Activated CD4-positive, alpha-beta T cell treated with anti-CD3 and anti-CD28 coated beads, Interleukin-2, amount 50 U/mL, for 16 hours (primary cell): ENCODE results near the gene ZNF358.
A peak's percentile ranks its signal among the peaks of the same experiment; 100 is the strongest.

Experiments
- DNase-seq: peaks from one replicate; pipeline ENCODE4 v3.0.0-alpha.2; 2020

The ZNF358 gene

DNA sequence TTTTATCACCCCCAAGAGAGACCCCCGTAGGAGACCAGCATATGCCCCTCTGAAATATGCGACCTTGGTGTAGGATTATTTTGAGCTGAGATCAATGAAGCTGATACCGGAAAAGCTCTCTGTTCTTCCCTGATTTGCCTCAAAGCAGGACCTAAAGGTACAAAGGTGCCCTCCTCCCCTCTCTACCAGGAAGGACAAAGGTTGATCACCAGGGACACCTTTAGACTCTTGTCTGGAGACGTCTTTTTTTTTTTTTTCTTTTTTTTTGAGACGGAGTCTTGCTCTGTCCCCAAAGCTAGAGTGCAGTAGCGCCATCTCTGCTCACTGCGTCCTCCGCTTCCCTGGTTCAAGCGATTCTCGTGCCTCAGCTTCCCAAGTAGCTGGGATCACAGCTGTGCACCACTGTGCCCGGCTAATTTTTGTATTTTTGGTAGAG, 26.3 kb upstream of the ZNF358 start:
- DNase-seq: no peak

DNA sequence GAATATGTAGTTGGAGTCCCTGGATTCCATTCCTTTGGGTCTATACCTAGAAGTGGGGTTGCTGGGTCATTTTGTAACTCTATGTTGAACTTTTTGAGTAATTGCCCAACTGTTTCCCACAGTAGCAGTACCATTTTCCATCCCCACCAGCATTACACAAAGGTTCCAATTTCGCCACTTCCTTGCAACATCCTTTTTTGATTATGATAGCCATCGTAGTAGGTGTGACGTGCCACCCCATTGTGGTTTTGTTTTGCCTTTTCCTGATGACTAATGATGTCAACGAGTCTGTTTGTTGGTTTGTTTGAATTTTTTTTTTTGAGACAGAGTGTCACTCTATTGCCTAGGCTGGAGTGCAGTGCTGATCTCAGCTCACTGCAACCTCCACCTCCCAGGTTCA, 23.8 kb upstream of the ZNF358 start:
- DNase-seq: peak; percentile 89

DNA sequence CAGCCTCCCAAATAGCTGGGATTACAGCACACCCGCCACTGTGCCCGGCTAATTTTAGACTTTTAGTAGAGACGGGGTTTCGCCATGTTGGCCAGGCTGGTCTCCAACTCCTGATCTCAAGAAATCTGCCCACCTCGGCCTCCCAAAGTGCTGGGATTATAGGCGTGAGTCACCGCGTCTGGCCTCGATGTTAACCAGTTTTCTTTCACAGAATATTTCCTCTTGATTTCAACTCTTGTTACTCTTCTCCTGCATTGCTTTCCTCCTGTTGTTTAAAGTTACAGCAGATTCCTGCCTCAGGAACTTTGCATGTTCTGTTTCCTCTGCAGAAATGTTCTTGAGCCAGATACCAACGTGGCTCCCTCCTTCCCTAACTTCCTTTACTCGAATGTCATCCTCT, 23.3 kb upstream of the ZNF358 start:
- DNase-seq: no peak

DNA sequence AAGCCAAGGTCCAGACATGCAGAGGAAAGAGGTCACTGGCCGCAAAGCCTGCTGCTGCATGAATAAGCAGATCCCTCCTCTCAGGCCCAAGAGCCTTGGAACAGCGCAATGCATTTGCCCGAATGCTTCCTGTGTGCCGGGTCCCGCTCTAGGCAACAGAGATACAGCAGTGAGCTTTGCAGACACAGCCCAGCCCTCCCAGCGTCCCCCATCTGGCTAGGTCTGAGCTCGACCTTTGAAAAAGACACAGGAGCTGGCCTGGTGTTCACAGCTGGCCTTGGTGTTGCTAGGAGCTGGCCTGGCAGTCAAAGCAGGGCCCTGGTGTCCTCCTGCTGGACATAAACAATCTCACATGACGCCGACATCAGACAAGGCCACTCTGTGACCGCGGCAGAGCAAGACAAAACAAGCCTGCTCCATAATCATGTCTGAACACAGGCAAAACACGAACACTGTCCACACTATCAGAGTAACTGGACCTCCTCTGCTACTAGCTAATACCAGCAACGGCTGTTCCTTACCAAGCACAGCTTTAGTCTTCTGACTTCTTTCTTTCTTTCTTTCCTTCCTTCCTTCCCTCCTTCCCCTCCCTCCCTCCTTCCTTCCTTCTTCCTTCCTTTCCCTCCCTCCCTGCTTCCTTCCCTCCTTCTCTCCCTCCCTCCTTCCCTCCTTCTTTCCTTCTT, 21.3 kb upstream of the ZNF358 start:
- no peak for DNase-seq

DNA sequence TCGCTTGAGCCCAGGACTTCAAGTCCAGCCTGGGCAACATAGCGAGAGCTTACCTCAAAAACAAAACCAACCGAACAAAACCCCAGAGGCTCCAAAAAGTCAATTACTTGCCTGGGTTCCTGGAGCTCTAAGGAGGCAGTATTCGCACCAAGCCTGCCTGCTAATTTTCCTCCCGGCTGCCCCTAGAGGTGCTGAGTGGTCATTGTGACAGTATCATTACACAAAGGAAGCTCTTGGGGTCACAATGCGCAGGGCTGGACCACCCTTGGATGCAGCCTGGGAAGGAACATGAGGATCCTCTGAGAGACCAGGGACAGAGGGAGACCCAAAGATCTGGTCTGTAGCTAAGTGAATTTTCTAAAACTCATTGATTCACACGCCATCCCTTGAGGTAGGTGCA, 18.6 kb upstream of the ZNF358 start:
- DNase-seq: no peak

DNA sequence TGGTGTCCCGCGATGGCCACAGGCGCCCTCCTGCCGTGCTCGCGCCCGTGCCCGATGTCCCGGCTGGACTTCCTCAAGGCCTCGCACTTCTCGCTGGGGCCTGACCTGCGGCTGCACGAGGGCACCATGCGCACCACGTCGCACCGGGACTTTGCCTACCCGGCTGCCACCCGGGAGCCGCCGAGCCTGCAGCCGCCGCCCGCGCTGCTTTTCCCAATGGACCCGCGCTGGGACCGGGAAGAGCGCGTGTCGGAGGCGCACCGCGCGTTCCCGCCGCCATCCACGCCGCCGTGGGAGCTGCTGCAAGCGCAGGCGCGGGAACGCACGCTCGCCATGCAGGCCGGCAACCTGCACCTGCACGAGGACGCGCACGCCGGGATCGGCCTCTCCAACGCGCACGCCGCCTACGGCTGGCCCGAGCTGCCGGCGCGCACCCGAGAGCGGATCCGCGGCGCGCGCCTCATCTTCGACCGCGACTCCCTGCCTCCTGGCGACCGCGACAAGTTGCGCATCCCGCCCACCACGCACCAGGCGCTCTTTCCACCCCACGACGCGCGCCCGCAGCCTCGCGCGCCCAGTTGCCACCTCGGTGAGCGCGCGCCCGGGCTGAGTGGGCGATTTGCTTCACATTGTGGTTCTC, 15.0 kb upstream of the ZNF358 start:
- DNase-seq: peak; percentile 65

DNA sequence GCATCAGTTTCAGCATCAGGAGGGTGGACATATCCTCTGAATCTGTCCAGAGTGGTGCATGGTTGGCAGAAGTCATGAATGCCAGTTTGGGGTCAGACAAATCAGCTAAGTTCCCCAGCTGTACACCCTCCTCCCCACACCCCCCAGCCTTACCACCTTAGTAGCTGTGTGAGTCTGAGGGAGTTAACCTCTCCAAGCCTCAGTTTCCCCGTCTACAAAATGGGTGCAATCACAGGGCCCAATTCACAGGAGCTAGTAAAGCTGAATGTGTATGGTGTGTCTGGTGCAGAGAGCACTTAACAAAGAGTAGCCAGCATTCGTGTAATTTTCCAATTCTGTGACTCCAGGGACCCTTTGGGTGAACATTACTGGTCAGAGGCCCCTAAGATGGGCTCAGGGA, 13.4 kb upstream of the ZNF358 start:
- no peak for DNase-seq

DNA sequence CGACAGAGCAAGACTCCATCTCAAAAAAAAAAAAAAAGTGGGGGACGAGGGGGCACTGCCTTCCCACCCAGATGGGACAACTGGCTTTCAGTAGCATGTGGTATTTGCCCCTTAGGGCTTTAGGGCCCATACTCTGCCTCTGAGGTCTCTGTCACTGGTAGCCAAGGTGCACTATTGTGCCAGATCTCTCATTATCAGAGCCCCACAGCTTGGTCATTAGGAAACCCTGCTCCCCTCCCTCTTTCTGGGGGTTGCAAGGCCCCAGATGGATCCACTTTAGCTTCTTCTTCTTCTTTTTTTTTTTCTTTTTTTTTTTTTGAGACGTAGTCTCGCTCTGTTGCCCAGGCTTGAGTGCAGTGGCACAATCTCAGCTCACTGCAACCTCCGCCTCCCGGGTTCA, 11.2 kb upstream of the ZNF358 start:
- no peak for DNase-seq

DNA sequence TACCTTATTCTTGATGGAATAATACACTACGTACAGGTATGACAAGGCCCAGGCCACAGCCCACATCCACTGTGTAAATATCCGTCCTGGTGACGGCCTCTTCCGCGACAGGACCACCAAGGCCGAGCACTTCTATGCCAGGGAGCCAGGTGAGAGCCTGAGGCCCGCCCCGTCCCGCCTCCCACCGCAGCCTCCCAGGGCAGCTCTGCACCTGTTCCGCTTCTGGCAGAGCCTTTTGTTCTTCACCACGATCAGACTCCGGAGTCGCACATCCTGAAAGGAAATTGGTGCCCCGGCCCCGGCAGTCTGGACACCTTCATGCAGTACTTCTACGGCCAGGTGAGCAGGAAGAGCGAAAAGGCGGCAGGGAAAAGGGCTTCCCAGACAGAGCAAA, 10.6 kb upstream of the ZNF358 start:
- no peak for DNase-seq

DNA sequence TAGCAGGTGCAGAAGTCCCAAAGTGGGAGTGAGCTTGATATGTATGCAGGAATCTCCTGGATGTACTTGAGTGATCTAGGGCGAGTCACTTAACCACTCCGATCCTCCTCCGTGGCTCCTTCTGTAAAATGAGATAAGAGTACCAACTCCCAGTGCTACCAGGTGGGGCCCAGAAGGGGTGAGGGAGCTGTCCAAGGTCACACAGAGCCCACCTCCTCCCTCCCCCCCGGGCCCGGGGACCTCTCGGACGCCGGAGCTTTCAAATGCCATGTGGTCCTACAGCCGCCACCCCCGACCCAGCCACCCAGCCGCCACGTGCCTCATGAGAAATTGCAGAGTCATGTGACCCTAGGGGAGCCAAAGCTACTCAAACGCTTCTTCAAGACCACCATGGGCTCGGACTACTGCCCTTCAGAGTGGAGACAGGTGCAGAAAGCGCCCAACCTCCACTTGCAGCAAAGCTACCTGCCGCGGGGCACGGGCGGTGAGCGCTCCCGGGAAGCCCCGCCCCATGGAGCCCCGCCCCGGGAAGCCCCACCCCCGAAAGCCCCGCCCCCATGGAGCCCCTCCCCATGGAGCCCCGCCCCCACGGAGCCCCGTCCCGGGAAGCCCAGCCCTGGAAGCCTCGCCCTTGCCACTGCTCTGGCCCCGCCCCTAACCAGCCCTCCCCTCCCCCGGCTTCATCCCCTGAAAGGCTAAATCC, 10.1 kb upstream of the ZNF358 start:
- peak; percentile 26 for DNase-seq

DNA sequence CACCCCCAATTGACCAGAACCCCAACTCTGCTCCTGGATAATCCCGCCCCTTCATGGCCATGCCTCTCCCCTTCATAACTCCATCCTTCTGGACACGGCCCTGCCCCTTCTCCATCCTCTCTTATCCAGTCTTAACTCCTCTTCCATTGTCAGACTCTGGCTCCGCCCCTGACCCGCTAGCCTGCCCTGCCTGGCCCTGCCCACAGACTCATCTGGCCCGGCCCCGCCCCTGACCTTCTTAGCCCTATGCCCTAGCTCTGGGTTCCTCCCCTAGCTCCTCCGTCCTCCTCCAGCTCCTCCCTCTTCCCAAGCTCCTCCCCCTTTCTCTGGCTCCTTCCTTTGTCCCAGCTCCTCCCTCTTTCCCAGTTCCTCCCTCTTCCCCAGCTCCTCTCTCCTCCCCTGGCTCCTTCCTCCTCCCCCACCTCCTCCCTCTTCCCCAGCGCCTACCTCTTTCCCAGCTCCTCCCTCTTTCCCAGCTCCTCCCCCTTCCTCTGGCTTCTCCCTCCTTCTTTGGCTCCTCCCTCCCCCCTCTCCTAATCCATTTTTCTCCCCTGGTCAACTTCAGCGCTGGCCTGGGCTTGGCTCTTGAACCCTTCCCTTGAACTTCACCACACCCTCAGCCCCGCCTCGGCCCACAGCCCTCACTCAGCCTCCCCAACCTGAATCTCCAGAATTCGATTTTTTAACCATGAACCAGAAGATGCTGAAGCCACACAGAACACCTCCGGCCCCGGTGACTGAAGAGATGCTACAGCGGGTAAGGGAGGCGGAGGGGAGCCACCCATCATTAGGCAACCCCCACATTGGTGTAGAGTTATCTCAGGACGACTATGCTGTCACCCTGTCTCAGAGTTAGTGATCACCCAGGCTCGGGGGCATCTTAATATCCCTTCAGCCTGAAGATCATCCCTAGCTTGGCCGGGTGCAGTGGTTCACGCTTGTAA, 9.2 kb upstream of the ZNF358 start:
- DNase-seq: peak; percentile 44

DNA sequence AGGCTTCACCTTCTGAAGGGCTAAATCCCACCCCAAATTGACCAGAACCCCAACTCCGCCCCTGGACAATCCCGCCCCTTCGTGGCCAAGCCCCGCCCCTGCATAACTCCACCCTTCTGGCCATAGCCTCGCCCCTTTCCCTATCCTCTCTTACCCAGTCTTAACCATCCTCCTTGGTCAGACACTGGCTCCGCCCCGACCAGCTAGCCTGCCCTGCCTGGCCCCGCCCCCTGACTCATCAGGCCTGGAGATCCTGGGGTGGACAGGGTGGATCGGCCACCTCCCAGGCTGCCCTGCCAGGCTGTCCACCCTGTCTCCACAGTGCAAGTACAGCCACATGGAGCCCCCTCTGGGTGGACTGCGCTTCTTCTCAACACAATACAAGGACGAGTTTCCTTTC, 8.0 kb upstream of the ZNF358 start:
- no peak for DNase-seq

DNA sequence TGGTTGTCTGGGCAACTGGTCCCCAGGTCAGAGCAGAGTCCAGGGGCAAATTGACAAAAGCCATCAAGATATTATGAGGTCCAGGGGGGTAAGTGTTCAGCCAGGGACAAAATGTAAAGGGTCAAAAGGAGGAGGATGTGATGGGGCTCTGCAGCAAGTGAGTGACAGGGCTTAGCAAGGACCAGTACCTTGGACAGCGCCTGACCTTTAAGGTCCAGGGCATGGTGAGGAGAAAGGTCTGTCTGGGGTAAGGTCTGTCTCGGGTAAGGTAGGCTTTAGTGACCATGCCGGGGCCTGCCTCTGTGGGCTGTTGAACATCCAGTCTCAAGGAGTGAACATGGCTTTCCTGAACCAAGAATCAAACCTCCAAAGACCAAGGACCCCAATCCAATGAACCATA, 6.3 kb upstream of the ZNF358 start:
- no peak for DNase-seq

DNA sequence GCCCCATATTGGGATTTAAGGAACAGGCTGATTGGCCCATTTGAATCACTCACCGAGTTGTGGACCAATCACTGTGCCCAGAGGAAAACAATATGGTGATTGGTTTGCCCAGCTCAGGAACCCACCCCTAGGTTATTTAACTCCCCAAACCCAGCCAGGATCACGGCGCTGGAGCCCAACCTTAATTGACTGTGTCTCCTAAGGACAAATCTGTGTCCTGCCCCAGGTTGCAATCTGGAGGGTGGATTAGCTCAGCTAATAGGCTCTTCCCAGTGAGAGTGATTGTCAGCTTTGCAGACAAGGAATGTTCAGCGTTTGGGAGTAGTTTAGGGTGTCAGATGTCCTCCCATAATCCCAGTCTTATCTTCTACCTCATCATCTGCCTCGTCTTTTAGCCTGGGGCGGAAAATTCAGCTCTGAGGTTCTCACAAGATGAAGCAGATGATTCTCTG, 3.5 kb upstream of the ZNF358 start:
- DNase-seq: no peak

DNA sequence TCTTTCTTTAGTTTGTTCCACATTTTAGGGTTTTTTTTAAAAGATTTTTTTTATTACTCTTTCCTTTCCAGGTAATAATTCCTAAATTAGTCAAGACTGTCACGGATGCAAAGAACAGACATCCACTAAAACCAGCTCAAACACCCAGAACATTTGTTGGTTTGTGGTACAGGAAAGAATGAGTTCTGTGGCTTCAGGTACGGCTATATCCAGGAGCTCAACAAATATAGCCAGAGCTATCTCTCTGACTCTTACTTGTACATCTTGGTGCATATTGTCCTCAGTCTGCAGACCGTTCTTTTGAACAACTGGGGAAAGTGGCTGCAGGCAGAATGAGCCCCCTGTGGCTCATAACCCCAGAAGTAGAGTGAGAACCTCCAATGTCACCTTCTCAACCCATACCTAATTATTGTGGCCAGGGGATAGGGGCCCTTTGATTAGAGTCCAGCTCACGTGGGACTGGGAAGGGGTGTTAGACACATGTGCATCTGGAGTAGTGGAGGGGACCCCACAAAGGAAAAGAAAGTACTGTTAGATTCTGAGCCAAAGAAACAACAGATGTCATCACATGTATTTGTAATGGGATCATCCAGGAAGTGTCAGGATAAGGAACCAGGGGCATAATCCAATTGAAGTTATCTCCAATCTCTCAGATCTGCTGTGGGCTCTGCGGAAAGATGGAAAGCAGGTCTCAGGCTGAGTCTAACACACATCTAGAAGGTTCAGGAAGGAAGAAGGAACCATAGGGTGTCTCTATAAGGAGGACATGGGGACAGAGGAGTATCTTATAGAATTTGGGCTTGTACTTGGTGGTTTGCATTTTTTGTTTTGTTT, 1.9 kb upstream of the ZNF358 start:
- DNase-seq: no peak

DNA sequence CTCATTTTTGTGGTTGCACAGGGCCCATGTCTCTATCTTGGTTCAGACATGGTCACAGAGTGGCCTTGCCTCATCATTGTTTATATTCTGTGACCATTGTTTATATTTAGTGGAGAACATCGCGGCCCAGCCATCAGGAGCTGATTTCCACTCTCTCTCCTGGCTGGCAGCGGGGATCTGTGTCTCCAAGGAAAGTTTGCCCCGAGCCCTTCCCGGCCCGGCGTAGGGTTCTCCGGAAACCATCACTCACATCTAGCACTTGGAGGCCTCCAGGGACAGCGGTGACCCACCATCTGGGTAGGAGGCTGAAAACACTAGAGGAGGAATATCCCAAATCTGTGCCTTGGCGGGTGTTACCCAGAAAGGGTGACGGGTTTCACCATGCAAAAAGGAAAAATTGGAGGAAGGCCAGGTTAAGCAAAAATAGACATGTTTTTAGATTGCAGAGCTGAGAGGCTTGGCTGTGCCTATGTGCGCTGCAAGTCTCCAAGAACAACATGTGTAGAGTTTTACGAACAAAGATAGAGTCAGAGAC, 726 bp upstream of the ZNF358 start:
- no peak for DNase-seq

DNA sequence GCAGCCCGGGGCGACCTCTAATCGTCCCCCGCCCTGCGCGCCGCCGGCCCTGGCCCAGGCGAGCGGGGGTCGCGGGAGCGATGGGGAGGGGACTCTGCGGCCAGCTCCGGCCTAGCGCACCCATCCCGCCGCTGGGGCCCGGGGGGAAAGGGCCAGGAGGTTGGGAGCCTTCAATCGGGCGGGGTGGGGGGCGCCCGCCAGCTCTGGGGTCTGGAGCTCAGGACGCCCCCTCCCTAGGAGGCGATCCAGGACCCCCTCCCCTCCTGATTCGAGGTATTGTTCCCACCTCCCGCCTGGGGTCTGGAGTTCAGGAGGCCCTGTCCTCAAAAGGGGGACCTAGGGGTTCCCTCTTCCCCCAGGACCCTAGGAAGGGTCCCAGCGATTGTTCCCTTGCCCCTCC, 430 bp downstream of the ZNF358 start:
- DNase-seq: no peak

DNA sequence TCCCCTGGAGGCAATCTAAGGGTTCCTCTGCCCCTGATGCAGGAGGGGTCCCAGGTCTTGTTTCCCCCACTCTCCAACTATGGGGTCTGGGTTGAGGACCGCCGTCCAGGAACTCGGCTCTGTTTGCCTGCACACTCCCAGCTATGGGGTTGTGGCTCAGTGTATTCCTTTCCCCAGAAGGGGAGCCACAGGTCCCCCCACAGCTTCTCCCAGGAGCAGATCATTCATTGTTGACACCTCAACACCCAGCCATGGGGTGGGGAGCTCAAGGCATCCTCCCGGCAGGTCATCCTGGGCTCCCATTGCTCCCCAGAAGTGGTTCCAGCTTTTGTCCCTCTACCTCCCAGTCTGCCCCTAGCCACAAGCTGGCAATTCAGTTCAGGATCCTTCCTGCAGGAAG, 975 bp downstream of the ZNF358 start:
- no peak for DNase-seq

DNA sequence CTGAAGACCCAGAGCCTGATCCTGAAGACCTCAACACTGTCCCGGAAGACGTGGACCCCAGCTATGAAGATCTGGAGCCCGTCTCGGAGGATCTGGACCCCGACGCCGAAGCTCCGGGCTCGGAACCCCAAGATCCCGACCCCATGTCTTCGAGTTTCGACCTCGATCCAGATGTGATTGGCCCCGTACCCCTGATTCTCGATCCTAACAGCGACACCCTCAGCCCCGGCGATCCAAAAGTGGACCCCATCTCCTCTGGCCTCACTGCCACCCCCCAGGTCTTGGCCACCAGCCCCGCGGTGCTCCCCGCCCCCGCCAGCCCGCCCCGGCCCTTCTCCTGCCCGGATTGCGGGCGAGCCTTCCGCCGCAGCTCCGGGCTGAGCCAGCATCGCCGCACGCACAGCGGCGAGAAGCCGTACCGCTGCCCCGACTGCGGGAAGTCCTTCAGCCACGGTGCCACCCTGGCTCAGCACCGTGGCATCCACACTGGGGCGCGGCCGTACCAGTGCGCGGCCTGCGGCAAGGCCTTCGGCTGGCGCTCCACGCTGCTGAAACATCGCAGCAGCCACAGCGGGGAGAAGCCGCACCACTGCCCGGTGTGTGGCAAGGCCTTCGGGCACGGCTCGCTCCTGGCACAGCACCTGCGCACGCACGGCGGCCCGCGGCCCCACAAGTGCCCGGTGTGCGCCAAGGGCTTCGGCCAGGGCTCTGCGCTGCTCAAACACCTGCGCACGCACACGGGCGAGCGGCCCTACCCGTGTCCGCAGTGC, 3.6 kb downstream of the ZNF358 start:
- DNase-seq: no peak

DNA sequence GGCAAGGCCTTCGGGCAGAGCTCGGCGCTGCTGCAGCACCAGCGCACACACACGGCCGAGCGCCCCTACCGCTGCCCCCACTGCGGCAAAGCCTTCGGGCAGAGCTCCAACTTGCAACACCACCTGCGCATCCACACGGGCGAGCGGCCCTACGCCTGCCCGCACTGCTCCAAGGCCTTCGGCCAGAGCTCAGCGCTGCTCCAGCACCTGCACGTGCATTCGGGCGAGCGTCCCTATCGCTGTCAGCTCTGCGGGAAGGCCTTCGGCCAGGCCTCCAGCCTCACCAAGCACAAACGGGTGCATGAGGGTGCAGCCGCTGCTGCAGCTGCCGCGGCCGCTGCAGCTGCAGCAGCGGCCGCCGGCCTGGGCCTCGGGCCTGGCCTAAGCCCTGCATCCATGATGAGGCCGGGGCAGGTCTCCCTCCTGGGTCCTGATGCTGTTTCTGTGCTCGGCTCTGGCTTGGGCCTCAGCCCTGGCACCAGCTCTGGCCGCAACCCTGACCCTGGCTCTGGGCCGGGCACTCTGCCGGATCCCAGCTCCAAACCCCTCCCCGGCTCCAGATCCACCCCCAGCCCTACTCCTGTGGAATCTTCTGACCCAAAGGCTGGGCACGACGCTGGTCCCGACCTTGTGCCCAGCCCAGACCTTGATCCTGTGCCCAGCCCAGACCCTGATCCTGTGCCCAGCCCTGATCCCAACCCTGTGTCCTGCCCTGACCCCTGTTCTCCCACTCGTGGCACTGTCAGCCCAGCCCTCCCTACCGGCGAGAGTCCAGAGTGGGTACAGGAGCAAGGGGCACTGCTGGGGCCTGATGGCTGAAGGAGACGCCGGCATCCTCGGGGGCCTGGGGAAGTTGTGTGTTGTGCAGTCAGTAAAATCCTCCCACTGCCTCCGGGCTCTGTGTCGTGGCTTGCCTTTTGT, 4.5 kb downstream of the ZNF358 start:
- DNase-seq: no peak
